Colonic mucosa (tissue), 4 donors: Measurements from ENCODE around the gene SYTL3. TPM values are rescaled to one million over a fixed set of nuclear protein-coding genes. Genes with fewer than 3 reads are reported as not detected.
A peak's percentile ranks its signal among the peaks of the same experiment; 100 is the strongest.

Experiments
- DNase-seq: peaks from one replicate; pipeline ENCODE4 v3.0.0-alpha.2; 2020
- H3K27ac ChIP-seq: fragments of 200-600 bp; one replicate; pipeline ENCODE4 v1.8.0; 2021
- H3K27me3 ChIP-seq: fragments of 200-600 bp; one replicate; pipeline ENCODE4 v1.8.0; 2021
- H3K36me3 ChIP-seq: fragments of 200-600 bp; one replicate; pipeline ENCODE4 v1.8.0; 2021
- H3K4me1 ChIP-seq: fragments of 200-600 bp; one replicate; pipeline ENCODE4 v1.8.0; 2021; ENCODE audit warnings: mild to moderate bottlenecking
- H3K4me3 ChIP-seq: fragments of 200-600 bp; one replicate; pipeline ENCODE4 v1.8.0; 2021
- H3K9ac ChIP-seq, 2 donors: one replicate each; pipeline ENCODE4 v1.7.0; 2013; ENCODE audit warnings: control low read depth in 2 of 2, low read depth in 2 of 2, low read length in 2 of 2
- H3K9me3 ChIP-seq: fragments of 200-600 bp; one replicate; pipeline ENCODE4 v1.8.0; 2021
- CTCF ChIP-seq: fragments of 200-600 bp; IDR thresholded peaks from one replicate; pipeline ENCODE4 v1.8.0; 2022; ENCODE audit warnings: antibody characterized with exemption, mild to moderate bottlenecking
- intact Hi-C: fragments of 100-400 bp; cut with DNase I; formaldehyde crosslinking; loops from one replicate; pipeline ENCODE4 v1.14.1; 2022
- total RNA-seq, 2 donors: library from RNA; stranded (reverse); fragmentation: NEBNext Ultra II Directional in 1 of 2; extraction: Animal tissue kit (Norgen Biotek cat#: 25700) in 1 of 2; gene quantifications; one replicate each; pipeline ENCODE4 v1.2.1, GENCODE V29; 2021
- donor health status: healthy.
- donor health status: DM: no; HTN: no; CAD: no.
- donor health status: DM: no; HTN: no; CAD: no.

The SYTL3 gene
- total RNA-seq, 2 donors from 2014 or later: 1.1 to 3.1 TPM

- no peaks in the 10 kb centered on the region for H3K9me3 ChIP-seq
- H3K27ac ChIP-seq: no peak overlapping the region
- peaks cover 8% of the 10 kb centered on the region for H3K4me1 ChIP-seq
- H3K36me3 ChIP-seq: no peaks in the 10 kb centered on the region
- no peak overlapping the region for H3K9ac ChIP-seq
- no peak overlapping the region for H3K4me3 ChIP-seq
- no peak for TF ChIP-seq CTCF
- H3K27me3 ChIP-seq: no peaks in the 10 kb centered on the region
- intact Hi-C loops: no loop called here
- DNase-seq: peak; percentile 8
Measured at GRCh38 chr6:158626360-158627167, 23.3 kb upstream of the SYTL3 start.

- Histone ChIP-seq H3K9ac (no peak overlapping the region), H3K36me3 (no peaks in the 10 kb centered on the region), H3K9me3 (no peaks in the 10 kb centered on the region), H3K4me1 (peaks cover 8% of the 10 kb centered on the region), H3K27ac (no peak overlapping the region), H3K27me3 (no peaks in the 10 kb centered on the region), H3K4me3 (no peak overlapping the region)
- intact Hi-C loops: no loop called here
- TF ChIP-seq CTCF: no peak
- DNase-seq: peak; percentile 15
Measured at GRCh38 chr6:158627168-158627939, 22.5 kb upstream of the SYTL3 start.

- Histone ChIP-seq H3K9ac (no peak overlapping the region), H3K27ac (no peak overlapping the region), H3K4me1 (peaks cover 8% of the 10 kb centered on the region), H3K36me3 (no peaks in the 10 kb centered on the region), H3K27me3 (no peaks in the 10 kb centered on the region), H3K9me3 (no peaks in the 10 kb centered on the region), H3K4me3 (no peak overlapping the region)
- DNase-seq: no peak
- intact Hi-C loops: no loop called here
- no peak for TF ChIP-seq CTCF
Measured at GRCh38 chr6:158627940-158628211, 22.0 kb upstream of the SYTL3 start.

- H3K9ac ChIP-seq: no peak overlapping the region
- H3K36me3 ChIP-seq: no peaks in the 10 kb centered on the region
Measured at GRCh38 chr6:158628542-158628941, 21.3 kb upstream of the SYTL3 start.

More at GRCh38 chr6:158628542-158628941, 21.3 kb upstream of the SYTL3 start:
- intact Hi-C loops: no loop called here
- Histone ChIP-seq H3K9me3 (no peaks in the 10 kb centered on the region), H3K4me3 (no peak overlapping the region), H3K27ac (no peak overlapping the region), H3K4me1 (peaks cover 8% of the 10 kb centered on the region), H3K27me3 (no peaks in the 10 kb centered on the region)
- peak; percentile 14 for DNase-seq
- no peak for TF ChIP-seq CTCF
